ENCODE measurements around the gene FRMD8. TPM values are rescaled to one million over a fixed set of nuclear protein-coding genes. Genes with fewer than 3 reads are reported as not detected.

The FRMD8 gene
- total and polyA plus RNA-seq, 2 of the 4 experiments (the other 2 are of a cell fraction) = 11.3 to 19.8 TPM

- H3K4ac ChIP-seq (ENCODE audit: low read depth, low read length) = no peak overlapping the region
- H3K27ac ChIP-seq (ENCODE audit: insufficient read depth, low read length) = no peak overlapping the region
- H3K4me2 ChIP-seq (ENCODE audit: low read depth, low read length) = no peak overlapping the region
- no peak overlapping the region for H4K91ac ChIP-seq (ENCODE audit: insufficient read depth, low read depth, low read length)
- no peak overlapping the region for H2AK5ac ChIP-seq (ENCODE audit: low read depth, low read length)
- H3K14ac ChIP-seq (replicated peaks; ENCODE audit: low read depth, low read length) = no peak overlapping the region
- no peak overlapping the region for H3K56ac ChIP-seq (ENCODE audit: extremely low read depth, insufficient read depth, low read length)
- no peak overlapping the region for H2AFZ ChIP-seq (replicated peaks; ENCODE audit: low read length, poor library complexity)
- H3K9me1 ChIP-seq (ENCODE audit: insufficient read depth, low read length) = peaks cover 14% of the 10 kb centered on the region
- in situ Hi-C loops (cut with MboI; ENCODE audit: low sequenced_read_pairs) (no loop called here), dilution Hi-C loops (cut with HindIII; ENCODE audit: low sequenced_read_pairs, unreplicated experiment) (no loop called here), intact Hi-C loops (cut with micrococcal nuclease) (no loop called here)
- H2BK5ac ChIP-seq (ENCODE audit: low read depth, low read length, poor library complexity, severe bottlenecking) = no peak overlapping the region
- H2BK20ac ChIP-seq (ENCODE audit: low read depth, low read length) = no peak overlapping the region
- no peak overlapping the region for H3K18ac ChIP-seq (ENCODE audit: low read depth, low read length)
- H2BK15ac ChIP-seq (ENCODE audit: low read depth, low read length) = no peak overlapping the region
- no peak overlapping the region for H2BK120ac ChIP-seq (ENCODE audit: low read depth, low read length)
- H3K4me3 ChIP-seq (ENCODE audit: insufficient read depth, low read depth, low read length) = no peak overlapping the region
- H3K27me3 ChIP-seq (ENCODE audit: control insufficient read depth, insufficient read depth, low read length) = no peaks in the 10 kb centered on the region
- BruUV-seq (replicated peaks) = no TSS peak
- H3K79me1 ChIP-seq (ENCODE audit: low read depth in 1 of 2, low read length in 2 of 2) = peaks cover 15 to 82% of the 10 kb centered on the region in 2 experiments
- DNase-seq (no peak), ATAC-seq (ENCODE audit: low read depth) (no peak)
- TF ChIP-seq CEBPB (IDR thresholded peaks at IDR 0.05; ENCODE audit: low read depth, low read length) (no peak), CTCF (conservative IDR thresholded peaks at IDR 0.05; ENCODE audit: low read depth, low read length) (no peak), MXI1 (IDR thresholded peaks at IDR 0.05; ENCODE audit: borderline replicate concordance, low read depth, low read length) (no peak), NFE2L2 (IDR thresholded peaks at IDR 0.05; ENCODE audit: low read depth, low read length) (no peak), USF2 (IDR thresholded peaks at IDR 0.05; ENCODE audit: low read depth, low read length) (no peak), RFX5 (IDR thresholded peaks at IDR 0.05; ENCODE audit: low read depth, low read length) (no peak), BHLHE40 (IDR thresholded peaks at IDR 0.05; ENCODE audit: low read depth, low read length) (no peak), SMC3 (IDR thresholded peaks at IDR 0.05; ENCODE audit: low read depth, low read length) (no peak), CHD1 (IDR thresholded peaks at IDR 0.05; ENCODE audit: low read depth, low read length) (no peak), MAZ (IDR thresholded peaks at IDR 0.05; ENCODE audit: borderline replicate concordance, low read depth, low read length) (no peak)
- no peaks in the 10 kb centered on the region for H3K9me3 ChIP-seq (ENCODE audit: control insufficient read depth, insufficient read depth, low read length)
- peak overlapping the region; percentile 71 for H2AK9ac ChIP-seq (replicated peaks; ENCODE audit: low read depth, low read length, poor library complexity)
- H4K8ac ChIP-seq (ENCODE audit: low read depth in 2 of 2, low read length in 2 of 2) = 0 out of 4 replicates have a peak overlapping the region, but pooled peaks of 1 of the 2 experiments have one; percentile 1
- 94% methylated on average over 5 of the region's 5 CpGs; no CpG with 5 or more reads in 1 of the 2 experiments for WGBS, 2 experiments (ENCODE audit: extremely low coverage in 2 of 2, insufficient read length in 1 of 2)
- H3K23ac ChIP-seq (ENCODE audit: low read depth, low read length) = no peak overlapping the region
- no peak overlapping the region for H3K9ac ChIP-seq (ENCODE audit: low read depth, low read length)
- H3K36me3 ChIP-seq (ENCODE audit: control insufficient read depth, insufficient read depth, low read length) = peaks cover 42% of the 10 kb centered on the region
- ChIA-PET POLR2A (ENCODE audit: unreplicated experiment) (interaction anchor here (0.5 to 0.6 kb wide), 2 partner anchors 47 to 116 kb away, joined by 11 to 12 read pairs; no protein-coding TSS in a partner anchor), CTCF (interaction anchor here (0.5 kb wide), 1 partner anchor 40 kb away, joined by 3 read pairs; no protein-coding TSS in a partner anchor)
- H3K4me1 ChIP-seq (ENCODE audit: control insufficient read depth, insufficient read depth, low read length) = peaks cover 22% of the 10 kb centered on the region
- H4K20me1 ChIP-seq (ENCODE audit: insufficient read depth, low read length) = peaks cover 8% of the 10 kb centered on the region; the same call in 1 of the 2 replicates
- no peak overlapping the region for H4K5ac ChIP-seq (ENCODE audit: low read depth, low read length)
Measured at GRCh38 chr11:65392899-65393298, 6.5 kb downstream of the FRMD8 start.

All from IMR-90 (cell line).